Glutamatergic neuron (in vitro differentiated cells): ENCODE results near the gene CD109. TPM values are rescaled to one million over a fixed set of nuclear protein-coding genes. Genes with fewer than 3 reads are reported as not detected.
"Not testable (repeated sequence)": the region's sequence is repeated elsewhere in the genome, so short reads cannot be mapped to it uniquely, and the experiment has no call there.

Experiments used
- DNase-seq: peaks from one replicate; pipeline ENCODE4 v3.0.0; 2022
- H3K27ac Mint-ChIP-seq: one replicate; pipeline ENCODE4 v1.8.0; 2020; ENCODE audit warnings: mild to moderate bottlenecking, mixed read lengths, inconsistent platforms; ENCODE audit not compliant: unreplicated experiment
- H3K27me3 Mint-ChIP-seq: one replicate; pipeline ENCODE4 v1.8.0; 2020; ENCODE audit warnings: mild to moderate bottlenecking, moderate library complexity, mixed read lengths, inconsistent platforms; ENCODE audit not compliant: unreplicated experiment
- H3K36me3 Mint-ChIP-seq: one replicate; pipeline ENCODE4 v1.8.0; 2020; ENCODE audit warnings: mild to moderate bottlenecking, mixed read lengths, inconsistent platforms; ENCODE audit not compliant: unreplicated experiment
- H3K4me1 Mint-ChIP-seq: one replicate; pipeline ENCODE4 v1.8.0; 2020; ENCODE audit warnings: mild to moderate bottlenecking, low read depth, mixed read lengths, inconsistent platforms; ENCODE audit not compliant: unreplicated experiment
- H3K4me3 Mint-ChIP-seq: one replicate; pipeline ENCODE4 v1.8.0; 2020; ENCODE audit warnings: mild to moderate bottlenecking, mixed read lengths, inconsistent platforms; ENCODE audit not compliant: unreplicated experiment
- H3K9me3 Mint-ChIP-seq: one replicate; pipeline ENCODE4 v1.8.0; 2020; ENCODE audit warnings: mild to moderate bottlenecking, moderate library complexity, mixed read lengths, inconsistent platforms; ENCODE audit not compliant: unreplicated experiment
- CTCF ChIP-seq: fragments of 200-600 bp; sonication (generic); IDR thresholded peaks from one replicate; pipeline ENCODE4 v1.5.0; 2021; ENCODE audit not compliant: partially characterized antibody, unreplicated experiment
- total RNA-seq: library from RNA; stranded (reverse); fragmentation: NEBNext Ultra II Directional; extraction: Animal tissue kit (Norgen Biotek cat#: 25700); gene quantifications from one replicate; pipeline ENCODE4 v1.2.1, GENCODE V29; 2021; ENCODE audit not compliant: unreplicated experiment

CD109 gene
- total RNA-seq, 1 donor from 2014 or later = 0.49 TPM

GRCh38 chr6:73706971-73707370 lies 11.0 kb downstream of the CD109 start:
- DNase-seq = no peak
- Mint-ChIP-seq H3K27ac (no peak overlapping the region), H3K36me3 (no peaks in the 10 kb centered on the region), H3K27me3 (no peaks in the 10 kb centered on the region), H3K9me3 (no peaks in the 10 kb centered on the region), H3K4me1 (no peaks in the 10 kb centered on the region), H3K4me3 (no peak overlapping the region)
- no peak for TF ChIP-seq CTCF

GRCh38 chr6:73710470-73710869 lies 14.5 kb downstream of the CD109 start:
- no peaks in the 10 kb centered on the region for H3K9me3 Mint-ChIP-seq
- DNase-seq = no peak
- H3K36me3 Mint-ChIP-seq = no peaks in the 10 kb centered on the region
- H3K27me3 Mint-ChIP-seq = no peaks in the 10 kb centered on the region
- no peak overlapping the region for H3K4me3 Mint-ChIP-seq
- H3K27ac Mint-ChIP-seq = no peak overlapping the region
- no peak for TF ChIP-seq CTCF
- H3K4me1 Mint-ChIP-seq = peaks cover 3% of the 10 kb centered on the region

GRCh38 chr6:73710948-73711347 lies 14.9 kb downstream of the CD109 start:
- Mint-ChIP-seq H3K9me3 (no peaks in the 10 kb centered on the region), H3K27ac (no peak overlapping the region), H3K36me3 (no peaks in the 10 kb centered on the region), H3K27me3 (no peaks in the 10 kb centered on the region), H3K4me3 (no peak overlapping the region), H3K4me1 (peaks cover 3% of the 10 kb centered on the region)
- DNase-seq = no peak
- no peak for TF ChIP-seq CTCF

GRCh38 chr6:73712535-73713173 lies 16.7 kb downstream of the CD109 start:
- H3K4me3 Mint-ChIP-seq = no peak overlapping the region
- no peak overlapping the region for H3K27ac Mint-ChIP-seq
- TF ChIP-seq CTCF = no peak
- H3K36me3 Mint-ChIP-seq = no peaks in the 10 kb centered on the region
- H3K27me3 Mint-ChIP-seq = peaks cover 3% of the 10 kb centered on the region
- peaks cover 3% of the 10 kb centered on the region for H3K4me1 Mint-ChIP-seq
- H3K9me3 Mint-ChIP-seq = no peaks in the 10 kb centered on the region
- DNase-seq = no peak

- no peaks in the 10 kb centered on the region for H3K36me3 Mint-ChIP-seq
- peaks cover 3% of the 10 kb centered on the region for H3K4me1 Mint-ChIP-seq
- DNase-seq = no peak
- H3K27me3 Mint-ChIP-seq = peaks cover 3% of the 10 kb centered on the region
- no peaks in the 10 kb centered on the region for H3K9me3 Mint-ChIP-seq
- TF ChIP-seq CTCF = no peak
- no peak overlapping the region for H3K4me3 Mint-ChIP-seq
- H3K27ac Mint-ChIP-seq = no peak overlapping the region
Observed at GRCh38 chr6:73713426-73714147, 17.6 kb downstream of the CD109 start.

GRCh38 chr6:73715111-73715508 lies 19.1 kb downstream of the CD109 start:
- not testable (repeated sequence) for H3K36me3 Mint-ChIP-seq, H3K9me3 Mint-ChIP-seq, H3K27ac Mint-ChIP-seq, H3K27me3 Mint-ChIP-seq, H3K4me1 Mint-ChIP-seq, H3K4me3 Mint-ChIP-seq, DNase-seq
